ENCODE measurements around the gene NSD2. TPM values are rescaled to one million over a fixed set of nuclear protein-coding genes. Genes with fewer than 3 reads are reported as not detected.

NSD2 gene
- total RNA-seq, 4 donors from 2014 or later: 19.1 to 33.1 (median 28.8) TPM

GRCh38 chr4:1928356-1929239 is 57.4 kb downstream of the NSD2 start:
- TF ChIP-seq CTCF (IDR thresholded peaks at IDR 0.05): no peak
- no peak for DNase-seq (ENCODE audit: low spot score)
- no peak for ATAC-seq (ENCODE audit: low FRiP score)

- TF ChIP-seq CTCF (IDR thresholded peaks at IDR 0.05): no peak
- ATAC-seq (ENCODE audit: low FRiP score): no peak
- DNase-seq (ENCODE audit: low spot score): no peak
These were observed 61.5 kb downstream of the NSD2 start for GRCh38 chr4:1932736-1933135.

GRCh38 chr4:1933700-1934099 is 62.5 kb downstream of the NSD2 start:
- TF ChIP-seq CTCF (IDR thresholded peaks at IDR 0.05): no peak
- DNase-seq (ENCODE audit: low spot score) (no peak), ATAC-seq (ENCODE audit: low FRiP score) (no peak)

GRCh38 chr4:1937550-1937949 is 66.4 kb downstream of the NSD2 start:
- DNase-seq (ENCODE audit: low spot score) (no peak), ATAC-seq (ENCODE audit: low FRiP score) (no peak)
- no peak for TF ChIP-seq CTCF (IDR thresholded peaks at IDR 0.05)

GRCh38 chr4:1938027-1938426 is 66.8 kb downstream of the NSD2 start:
- ATAC-seq (ENCODE audit: low FRiP score) (no peak), DNase-seq (ENCODE audit: low spot score) (no peak)
- TF ChIP-seq CTCF (IDR thresholded peaks at IDR 0.05): no peak

GRCh38 chr4:1939664-1940509 is 68.7 kb downstream of the NSD2 start:
- DNase-seq (ENCODE audit: low spot score) (no peak), ATAC-seq (ENCODE audit: low FRiP score) (no peak)
- no peak for TF ChIP-seq CTCF (IDR thresholded peaks at IDR 0.05)
